Measurements from ENCODE around the gene ZNF212. TPM values are rescaled to one million over a fixed set of nuclear protein-coding genes. Genes with fewer than 3 reads are reported as not detected.

The ZNF212 gene
- total RNA-seq, 4 donors from 2014 or later: 7.1 to 17.9 (median 9.9) TPM

GRCh38 chr7:149237502-149237901 lies 1.9 kb upstream of the ZNF212 start:
- H3K27ac ChIP-seq: no peak overlapping the region
- no peaks in the 10 kb centered on the region for H3K27me3 ChIP-seq
- DNase-seq (ENCODE audit: low spot score in 2 of 2): no peak
- TF ChIP-seq CTCF (IDR thresholded peaks at IDR 0.05) (no peak), POLR2A (IDR thresholded peaks at IDR 0.05) (no peak), POLR2AphosphoS5 (IDR thresholded peaks at IDR 0.05) (no peak), EP300 (IDR thresholded peaks at IDR 0.05) (no peak)
- 85% methylated on average over 7 of the region's 7 CpGs for WGBS
- H3K4me3 ChIP-seq: no peak overlapping the region
- no peaks in the 10 kb centered on the region for H3K36me3 ChIP-seq
- H3K9me3 ChIP-seq: no peaks in the 10 kb centered on the region
- peaks cover 27% of the 10 kb centered on the region for H3K4me1 ChIP-seq

- Histone ChIP-seq H3K4me3 (no peak overlapping the region), H3K27ac (no peak overlapping the region), H3K4me1 (peaks cover 26% of the 10 kb centered on the region), H3K27me3 (no peaks in the 10 kb centered on the region), H3K9me3 (no peaks in the 10 kb centered on the region), H3K36me3 (no peaks in the 10 kb centered on the region)
- 89% methylated on average over 3 of the region's 3 CpGs for WGBS
- DNase-seq (ENCODE audit: low spot score in 2 of 2): no peak
- TF ChIP-seq EP300 (IDR thresholded peaks at IDR 0.05) (no peak), CTCF (IDR thresholded peaks at IDR 0.05) (no peak), POLR2A (IDR thresholded peaks at IDR 0.05) (no peak), POLR2AphosphoS5 (IDR thresholded peaks at IDR 0.05) (no peak)
These were observed 1.4 kb upstream of the ZNF212 start for GRCh38 chr7:149238051-149238450.

GRCh38 chr7:149240637-149241036 lies 1.2 kb downstream of the ZNF212 start:
- H3K27ac ChIP-seq: no peak overlapping the region
- WGBS: 81% methylated on average over 5 of the region's 5 CpGs

GRCh38 chr7:149241696-149242095 lies 2.2 kb downstream of the ZNF212 start:
- DNase-seq (ENCODE audit: low spot score in 2 of 2): no peak
- 91% methylated on average over 5 of the region's 5 CpGs for WGBS
- Histone ChIP-seq H3K27ac (no peak overlapping the region), H3K27me3 (no peaks in the 10 kb centered on the region), H3K9me3 (no peaks in the 10 kb centered on the region), H3K4me3 (no peak overlapping the region), H3K4me1 (peaks cover 26% of the 10 kb centered on the region), H3K36me3 (no peaks in the 10 kb centered on the region)
- TF ChIP-seq EP300 (IDR thresholded peaks at IDR 0.05): no peak
- TF ChIP-seq CTCF (IDR thresholded peaks at IDR 0.05): no peak
- TF ChIP-seq POLR2AphosphoS5 (IDR thresholded peaks at IDR 0.05): no peak
- no peak for TF ChIP-seq POLR2A (IDR thresholded peaks at IDR 0.05)

More at GRCh38 chr7:149240637-149241036, 1.2 kb downstream of the ZNF212 start:
- no peaks in the 10 kb centered on the region for H3K36me3 ChIP-seq
- no peaks in the 10 kb centered on the region for H3K27me3 ChIP-seq
- no peaks in the 10 kb centered on the region for H3K9me3 ChIP-seq
- H3K4me1 ChIP-seq: peaks cover 26% of the 10 kb centered on the region
- peak overlapping the region; percentile 96 for H3K4me3 ChIP-seq
- TF ChIP-seq POLR2A (IDR thresholded peaks at IDR 0.05) (no peak), CTCF (IDR thresholded peaks at IDR 0.05) (no peak), POLR2AphosphoS5 (IDR thresholded peaks at IDR 0.05) (no peak), EP300 (IDR thresholded peaks at IDR 0.05) (no peak)
- DNase-seq (ENCODE audit: low spot score in 2 of 2): no peak

- Histone ChIP-seq H3K27me3 (no peaks in the 10 kb centered on the region), H3K36me3 (peaks cover 3% of the 10 kb centered on the region), H3K4me3 (no peak overlapping the region), H3K27ac (no peak overlapping the region), H3K4me1 (peaks cover 15% of the 10 kb centered on the region), H3K9me3 (no peaks in the 10 kb centered on the region)
- TF ChIP-seq POLR2A (IDR thresholded peaks at IDR 0.05) (no peak), POLR2AphosphoS5 (IDR thresholded peaks at IDR 0.05) (no peak), CTCF (IDR thresholded peaks at IDR 0.05) (no peak), EP300 (IDR thresholded peaks at IDR 0.05) (no peak)
- 67% methylated on average over 5 of the region's 5 CpGs for WGBS
- DNase-seq (ENCODE audit: low spot score in 2 of 2): no peak
These were observed 5.8 kb downstream of the ZNF212 start for GRCh38 chr7:149245244-149245643.
